HPDE6-E6E7 (cell line): ENCODE results near the gene ZNF503.

Experiments
- DNase-seq: peaks from one replicate; pipeline ENCODE4 v3.0.0; 2011; ENCODE audit warnings: missing footprints; ENCODE audit errors: extremely low spot score

The ZNF503 gene, protein sequence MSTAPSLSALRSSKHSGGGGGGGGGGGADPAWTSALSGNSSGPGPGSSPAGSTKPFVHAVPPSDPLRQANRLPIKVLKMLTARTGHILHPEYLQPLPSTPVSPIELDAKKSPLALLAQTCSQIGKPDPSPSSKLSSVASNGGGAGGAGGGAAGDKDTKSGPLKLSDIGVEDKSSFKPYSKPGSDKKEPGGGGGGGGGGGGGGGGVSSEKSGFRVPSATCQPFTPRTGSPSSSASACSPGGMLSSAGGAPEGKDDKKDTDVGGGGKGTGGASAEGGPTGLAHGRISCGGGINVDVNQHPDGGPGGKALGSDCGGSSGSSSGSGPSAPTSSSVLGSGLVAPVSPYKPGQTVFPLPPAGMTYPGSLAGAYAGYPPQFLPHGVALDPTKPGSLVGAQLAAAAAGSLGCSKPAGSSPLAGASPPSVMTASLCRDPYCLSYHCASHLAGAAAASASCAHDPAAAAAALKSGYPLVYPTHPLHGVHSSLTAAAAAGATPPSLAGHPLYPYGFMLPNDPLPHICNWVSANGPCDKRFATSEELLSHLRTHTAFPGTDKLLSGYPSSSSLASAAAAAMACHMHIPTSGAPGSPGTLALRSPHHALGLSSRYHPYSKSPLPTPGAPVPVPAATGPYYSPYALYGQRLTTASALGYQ

DNA sequence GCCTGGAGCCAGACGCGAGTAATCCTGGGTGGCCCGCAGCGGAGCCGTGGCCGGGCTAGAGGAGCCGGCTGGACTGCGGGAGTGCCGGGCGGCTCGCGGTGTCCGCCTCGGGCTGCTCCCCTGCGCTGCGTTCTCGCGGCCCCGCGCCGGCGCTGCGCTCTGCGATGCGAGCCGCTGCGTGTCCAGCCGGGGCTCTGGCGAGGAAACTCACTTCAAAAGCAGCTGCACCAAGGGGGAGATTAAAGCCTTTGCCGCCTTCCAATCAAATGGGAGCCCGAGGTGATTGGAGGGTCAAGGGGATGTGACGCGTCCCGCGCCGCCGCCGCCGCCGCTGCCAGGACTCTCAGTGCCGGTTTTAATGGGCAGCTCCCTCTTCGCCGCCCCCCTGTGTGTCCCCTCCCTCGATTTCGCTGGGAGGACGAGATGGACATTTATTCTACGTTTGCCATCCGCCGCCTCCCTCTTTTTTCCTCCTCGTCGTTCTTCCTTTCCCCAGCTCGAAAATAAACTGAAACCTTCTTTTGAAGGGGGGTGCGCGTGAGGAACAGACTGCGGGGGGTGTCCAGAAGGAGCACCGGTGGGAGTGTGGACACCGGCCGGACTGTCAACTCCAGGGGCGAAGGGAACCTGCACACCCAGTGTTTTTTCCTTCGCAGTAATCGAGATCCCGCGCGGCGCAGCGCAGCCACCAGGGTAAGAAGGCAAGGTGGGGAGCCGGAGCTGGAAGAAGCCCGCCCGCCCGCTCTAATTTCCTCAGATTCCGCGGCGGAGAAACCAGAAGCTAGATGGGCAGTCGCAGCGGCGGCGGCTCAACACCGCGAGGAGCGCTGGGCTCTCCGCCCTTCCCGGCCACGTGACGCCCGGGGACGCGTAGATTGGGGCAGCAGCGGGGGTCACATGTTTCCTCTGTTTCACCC lies at the start of gene ZNF503:
ZNF503 (minus strand) TSS at position 196 of the 917 bp plus-strand sequence. CDS start 345 bp downstream, outside the sequence.
- peak; percentile 87 for DNase-seq

- no peak for DNase-seq
These were observed 49.4 kb upstream of the ZNF503 start for GRCh38 chr10:75450644-75451640.

DNA sequence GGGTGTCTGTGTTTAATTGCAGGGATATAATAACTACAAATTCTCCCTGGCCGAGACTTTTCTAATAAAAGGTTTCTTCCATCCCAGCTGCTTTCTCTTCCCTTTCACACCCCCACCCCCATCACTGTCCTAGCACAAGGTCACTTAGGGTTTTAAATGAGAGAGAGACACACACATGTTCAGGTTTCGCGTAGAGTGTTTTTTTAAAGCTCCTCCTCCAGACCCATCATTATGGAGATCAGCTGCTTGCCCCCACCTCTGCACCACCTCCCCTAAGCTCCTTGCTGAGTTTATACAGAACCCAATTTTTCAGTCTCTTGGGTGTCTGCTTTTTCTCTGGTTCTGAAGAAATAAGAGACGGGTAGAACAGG lies 48.5 kb upstream of the ZNF503 start:
- DNase-seq, result no peak

DNA sequence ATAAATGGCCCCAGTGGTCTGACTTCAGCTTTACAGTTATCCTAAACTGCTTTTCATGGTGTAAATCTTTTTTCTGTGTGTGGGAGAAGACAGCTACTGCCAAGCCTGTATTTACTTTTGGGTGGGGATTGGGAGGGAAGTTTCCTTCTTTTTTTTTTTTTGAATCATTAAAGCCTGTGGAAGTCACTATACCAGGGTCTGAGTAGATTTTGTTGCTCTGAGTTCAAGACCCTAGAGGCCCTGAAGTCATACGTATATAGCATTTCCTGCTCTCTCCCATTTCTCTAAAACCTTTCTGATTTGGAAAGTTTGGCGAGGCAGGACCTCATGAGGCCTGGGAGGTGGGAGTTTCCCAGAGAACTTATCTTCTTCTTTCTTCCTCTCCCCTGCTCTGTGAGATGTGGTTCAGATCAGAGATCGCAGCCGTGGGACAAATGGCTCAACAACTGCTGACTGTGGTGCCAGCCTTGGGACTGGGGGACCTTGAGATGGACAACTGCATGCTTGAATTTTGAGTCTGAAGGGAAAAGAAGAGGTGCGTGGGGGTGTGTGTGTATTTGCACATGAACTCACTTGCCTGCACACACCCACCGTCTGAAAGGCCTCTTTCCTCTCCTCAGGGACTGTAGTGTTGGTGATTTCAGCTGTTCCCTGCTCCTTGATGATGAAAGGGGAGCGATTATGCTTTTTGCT lies 48.0 kb upstream of the ZNF503 start:
- no peak for DNase-seq

DNA sequence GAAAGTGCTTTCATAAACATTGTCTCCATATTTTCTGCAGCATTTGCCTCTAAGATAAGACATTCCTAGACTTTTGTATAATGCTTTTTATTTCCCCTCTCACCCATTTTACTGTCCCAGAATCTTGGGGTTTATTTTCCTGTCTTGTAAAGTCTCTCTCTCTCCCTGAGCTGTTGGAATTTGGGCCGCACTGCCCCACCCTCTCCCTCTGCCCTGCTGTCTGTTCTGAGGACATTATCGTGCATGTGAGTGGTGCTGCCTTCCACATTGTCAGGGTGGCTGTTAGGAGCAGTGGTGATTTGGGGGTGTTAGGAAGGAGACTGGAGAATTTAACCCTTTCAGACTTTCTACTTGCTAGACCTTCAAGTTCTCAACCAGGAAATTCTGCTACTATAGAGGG lies 46.6 kb upstream of the ZNF503 start:
- DNase-seq, result no peak

- no peak for DNase-seq
These were observed 44.9 kb upstream of the ZNF503 start for GRCh38 chr10:75446508-75446907.

DNA sequence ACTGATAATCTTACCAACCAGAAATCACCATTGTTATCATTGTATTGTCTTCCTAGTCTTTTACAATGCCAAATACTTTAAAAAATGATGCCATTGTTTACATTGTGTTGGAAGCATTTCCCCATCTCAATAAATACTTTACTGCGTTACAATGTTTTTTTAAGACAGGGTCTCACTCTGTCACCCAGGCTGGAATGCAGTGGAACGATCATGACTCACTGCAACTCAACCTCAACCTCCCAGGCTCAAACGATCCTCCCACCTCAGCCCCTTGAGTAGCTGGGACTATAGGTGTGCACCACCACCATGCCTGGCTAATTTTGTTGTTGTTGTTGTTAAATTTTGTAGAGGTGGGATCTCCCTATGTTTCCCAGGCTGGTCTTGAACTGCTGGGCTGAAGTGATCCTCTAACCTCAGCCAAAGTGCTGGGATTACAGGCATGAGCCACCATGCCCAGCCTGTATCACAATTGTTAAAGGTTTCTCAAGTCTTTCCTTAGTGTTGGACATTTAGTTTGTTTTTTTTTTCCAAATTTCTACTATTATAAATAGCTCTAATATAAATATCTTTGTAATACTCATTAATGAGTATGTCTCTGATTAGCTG lies 43.3 kb upstream of the ZNF503 start:
- no peak for DNase-seq

- no peak for DNase-seq
These were observed 41.8 kb upstream of the ZNF503 start for GRCh38 chr10:75443362-75443761.

DNA sequence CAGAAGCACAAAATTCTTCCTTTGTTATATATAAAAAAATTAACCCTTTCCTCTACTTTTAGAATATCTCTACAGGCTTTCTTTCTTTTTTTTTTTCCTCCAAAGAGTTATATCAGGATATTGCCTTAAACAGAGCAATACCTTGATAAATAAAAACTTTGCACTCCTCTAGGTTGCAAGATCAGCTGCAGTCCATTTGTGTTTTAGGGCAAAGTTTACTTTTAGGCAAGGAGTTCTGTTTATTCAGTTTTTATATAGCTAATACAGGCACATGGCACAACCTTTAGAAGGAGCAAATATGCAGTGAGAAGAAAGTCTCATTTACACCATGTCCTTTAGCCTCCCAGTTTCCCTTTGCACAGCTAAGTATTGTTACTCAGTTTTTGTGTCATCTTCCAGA lies 40.1 kb upstream of the ZNF503 start:
- no peak for DNase-seq

DNA sequence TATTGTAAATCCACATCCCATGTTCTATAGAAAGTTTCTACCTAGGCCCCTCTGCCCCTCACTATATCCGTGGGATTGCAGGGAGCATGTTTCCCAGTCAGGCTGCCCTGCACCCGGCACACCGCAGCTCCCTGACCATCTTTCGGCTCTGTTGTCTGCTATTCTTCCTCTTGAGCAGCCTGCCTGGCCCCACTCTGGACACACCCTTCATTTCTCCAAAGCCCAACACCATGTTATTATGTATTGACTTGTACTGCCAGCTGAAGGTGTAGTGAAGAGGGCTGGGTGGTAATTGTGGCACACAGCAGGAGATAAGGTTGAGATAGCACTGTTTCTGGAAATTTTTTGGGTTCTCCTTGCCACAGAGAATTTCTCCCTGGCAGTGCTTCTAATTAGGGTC lies 39.6 kb upstream of the ZNF503 start:
- DNase-seq, result no peak

GRCh38 chr10:75440271-75440793 lies 38.8 kb upstream of the ZNF503 start:
- DNase-seq, result no peak

- no peak for DNase-seq
These were observed 38.2 kb upstream of the ZNF503 start for GRCh38 chr10:75439811-75440210.

DNA sequence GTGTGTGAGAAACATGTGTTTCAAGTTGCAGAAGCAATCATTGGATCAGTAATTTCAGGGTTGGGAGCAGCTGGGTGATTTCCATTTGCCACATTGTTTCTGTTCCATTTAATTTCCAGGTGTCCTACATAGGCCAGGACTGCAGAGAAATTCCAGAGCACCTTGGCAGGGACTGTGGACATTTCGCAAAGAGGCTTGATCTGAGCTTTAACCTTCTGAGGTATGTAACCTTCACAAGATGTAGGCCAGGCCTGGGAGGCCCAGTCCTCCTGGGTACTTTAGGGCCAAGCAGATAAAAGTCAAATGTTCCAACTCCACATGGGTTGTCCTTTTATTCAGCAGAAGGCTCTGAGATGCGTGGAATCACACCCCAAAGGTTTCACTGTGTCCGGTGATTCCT lies 36.7 kb upstream of the ZNF503 start:
- no peak for DNase-seq

GRCh38 chr10:75437693-75438092 lies 36.1 kb upstream of the ZNF503 start:
- DNase-seq, result no peak

- no peak for DNase-seq
These were observed 35.3 kb upstream of the ZNF503 start for GRCh38 chr10:75436896-75437295.

GRCh38 chr10:75435291-75435690 lies 33.7 kb upstream of the ZNF503 start:
- no peak for DNase-seq

DNA sequence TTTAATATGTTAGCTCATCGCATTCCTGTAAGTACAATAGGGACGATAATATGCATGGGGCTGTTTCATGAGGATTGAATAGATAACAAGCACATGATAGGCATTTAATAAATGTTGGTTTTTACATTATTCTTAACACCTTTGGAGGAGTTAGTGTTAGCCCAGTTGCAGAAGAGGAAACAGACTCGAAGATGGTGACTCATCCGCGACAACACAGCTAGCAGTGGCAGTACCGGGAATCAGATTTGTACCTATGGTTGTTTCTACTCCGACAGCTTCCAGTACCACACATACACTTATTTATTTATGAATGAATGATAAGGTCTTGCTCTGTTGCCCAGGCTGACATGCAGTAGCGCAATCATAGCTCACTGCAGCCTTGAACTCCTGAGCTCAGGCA lies 32.7 kb upstream of the ZNF503 start:
- DNase-seq, result no peak

DNA sequence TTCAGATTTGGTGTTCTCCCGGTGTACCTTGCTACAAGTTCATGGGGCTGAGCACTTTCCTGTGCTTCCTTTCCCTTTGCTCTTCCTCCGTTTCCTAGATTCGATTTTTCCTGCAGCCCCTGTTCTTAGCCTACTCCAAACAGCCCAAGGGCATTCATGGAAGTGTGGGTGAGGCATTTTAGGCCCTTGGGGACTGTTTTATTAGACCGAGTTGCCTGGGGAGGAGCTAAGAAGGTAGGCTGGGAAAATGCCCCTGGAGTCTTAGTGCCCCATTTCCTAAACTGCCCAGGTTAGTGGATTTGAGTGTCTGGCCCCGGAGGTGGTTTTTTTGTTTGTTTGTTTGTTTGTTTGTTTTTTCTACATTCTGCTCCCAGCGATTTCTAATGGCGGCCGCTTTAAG lies 31.7 kb upstream of the ZNF503 start:
- no peak for DNase-seq

DNA sequence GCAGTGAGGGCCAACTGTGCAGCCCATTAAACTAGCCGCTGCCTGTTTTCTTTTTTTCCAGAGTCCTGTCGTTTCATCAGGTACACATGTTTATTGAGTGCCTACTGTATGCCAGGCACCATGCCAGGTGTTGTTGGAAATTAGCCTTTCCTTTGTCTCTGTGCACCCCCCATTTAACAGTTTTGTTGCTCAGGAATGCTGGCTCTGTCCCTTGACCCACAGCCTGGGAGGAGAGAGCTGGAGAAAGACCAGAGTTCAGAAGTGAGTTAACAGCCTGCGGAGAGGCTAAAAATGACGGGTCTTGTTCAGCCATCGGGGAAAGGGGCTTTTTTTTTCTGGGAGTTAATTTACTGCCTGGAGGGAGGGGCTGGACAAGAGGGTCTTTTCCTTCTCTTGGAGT lies 31.2 kb upstream of the ZNF503 start:
- no peak for DNase-seq

DNA sequence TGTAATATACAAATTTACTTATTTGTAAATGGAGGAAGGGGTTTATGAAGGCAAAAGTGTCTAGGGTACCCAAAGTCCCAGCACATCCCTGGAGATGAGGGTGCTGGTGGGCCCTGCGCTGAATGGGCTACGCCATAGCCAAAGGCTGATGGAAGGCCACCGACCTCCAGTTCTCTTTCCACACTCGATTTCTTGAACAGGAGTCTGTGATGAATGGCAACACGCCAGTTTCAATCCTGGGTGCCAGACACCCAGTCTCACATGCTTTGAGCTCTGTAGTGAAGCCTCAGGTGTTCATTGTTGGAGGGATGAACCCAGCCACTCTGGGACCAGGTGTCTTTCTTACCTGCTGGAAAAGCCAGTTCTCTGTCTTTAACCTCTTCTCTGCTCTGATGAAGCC lies 30.6 kb upstream of the ZNF503 start:
- no peak for DNase-seq
